PFSK-1 (cell line): ENCODE data around the gene FBXO34.

Experiments
- POLR2AphosphoS5 ChIP-seq: IDR thresholded peaks from 2 replicates; pipeline ENCODE4 v1.6.1; 2012; ENCODE audit warnings: low read depth, mild to moderate bottlenecking, control low read depth, low read length, moderate library complexity
- TAF1 ChIP-seq: IDR thresholded peaks from 2 replicates; pipeline ENCODE4 v1.6.1; 2012; ENCODE audit warnings: low read length, control low read depth, borderline replicate concordance; ENCODE audit not compliant: insufficient read depth

DNA sequence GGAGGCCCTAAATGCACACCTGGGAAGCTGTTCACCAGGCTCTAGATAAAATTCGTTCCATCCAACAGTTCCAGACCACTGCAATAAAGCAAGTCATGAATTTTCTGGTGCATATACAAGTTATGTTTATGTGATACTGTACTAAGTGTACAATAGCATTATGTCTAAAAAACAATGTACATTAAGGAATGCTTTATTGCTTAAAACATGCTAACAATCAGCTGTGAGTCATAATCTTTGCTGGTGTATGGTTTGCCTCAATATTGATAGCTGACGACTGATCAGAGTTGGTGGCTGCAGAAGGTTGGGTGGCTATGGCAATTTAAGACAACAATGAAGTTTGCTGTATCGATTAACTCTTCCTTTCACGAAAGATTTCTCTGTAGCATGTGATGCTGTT is 88.1 kb downstream of the FBXO34 start:
- TF ChIP-seq POLR2AphosphoS5 (no peak), TAF1 (no peak)
